ENCODE results near the gene MTCL1.

Gene MTCL1

GRCh38 chr18:8868276-8868675 lies 162.9 kb downstream of the MTCL1 start:
- no peak for DNase-seq (ENCODE audit: low read depth)

GRCh38 chr18:8868779-8869415 lies 163.5 kb downstream of the MTCL1 start:
- no peak for DNase-seq (ENCODE audit: low read depth)

- DNase-seq (ENCODE audit: low read depth): no peak
Measured at GRCh38 chr18:8869696-8870095, 164.3 kb downstream of the MTCL1 start.

- no peak for DNase-seq (ENCODE audit: low read depth)
Measured at GRCh38 chr18:8870528-8870927, 165.2 kb downstream of the MTCL1 start.

- no peak for DNase-seq (ENCODE audit: low read depth)
Measured at GRCh38 chr18:8871489-8871888, 166.1 kb downstream of the MTCL1 start.

- DNase-seq (ENCODE audit: low read depth): no peak
Measured at GRCh38 chr18:8874872-8875271, 169.5 kb downstream of the MTCL1 start.

- DNase-seq (ENCODE audit: low read depth): no peak
Measured at GRCh38 chr18:8876887-8877286, 171.5 kb downstream of the MTCL1 start.

GRCh38 chr18:8881103-8881502 lies 175.7 kb downstream of the MTCL1 start:
- DNase-seq (ENCODE audit: low read depth): no peak

Data from stimulated activated CD8-positive, alpha-beta memory T cell treated with anti-CD3 and anti-CD28 coated beads, Interleukin-12 subunit alpha, Interleukin-12 subunit beta, amount 100 ng/mL, for 4 hours (primary cell).